GM23248 (cell line): ENCODE results near the gene FAM168B.

ENCODE experiments used
- EZH2 ChIP-seq: fragments of 200-600 bp; sonication (generic); IDR thresholded peaks from 2 replicates; pipeline ENCODE4 v1.6.1; 2018; ENCODE audit warnings: antibody characterized with exemption, mild to moderate bottlenecking; ENCODE audit not compliant: insufficient read depth, poor library complexity, severe bottlenecking
- EZH2phosphoT487 ChIP-seq: fragments of 200-600 bp; sonication (generic); IDR thresholded peaks from 2 replicates; pipeline ENCODE4 v1.6.1; 2018; ENCODE audit warnings: antibody characterized with exemption, moderate library complexity, mild to moderate bottlenecking, low read depth; ENCODE audit not compliant: insufficient read depth

GRCh38 chr2:131034122-131035051 lies 58.9 kb downstream of the FAM168B start:
- TF ChIP-seq EZH2 (no peak), EZH2phosphoT487 (no peak)
